Measurements from ENCODE around the gene ROR2.

- TF ChIP-seq CTCF (IDR thresholded peaks at IDR 0.05 in 8 of 11, conservative IDR thresholded peaks at IDR 0.05 in 3 of 11), result no peak
- TF ChIP-seq POLR2A (IDR thresholded peaks at IDR 0.05), result no peak
Observed at GRCh38 chr9:91677822-91678436, 272.1 kb downstream of the ROR2 start.
